Activated CD4-positive, alpha-beta T cell treated with anti-CD3 and anti-CD28 coated beads, Interleukin-2, Interleukin-4, amounts not matched to agents 100 ng/mL and 50 ng/mL, durations not matched to agents 16 hours and 8 hours (primary cell): Measurements from ENCODE around the gene SLC12A3.
"Not testable (repeated sequence)": the region's sequence is repeated elsewhere in the genome, so short reads cannot be mapped to it uniquely, and the experiment has no call there.

Experiments used
- DNase-seq: peaks from one replicate; pipeline ENCODE4 v3.0.0-alpha.2; 2020; ENCODE audit warnings: low spot score

Gene SLC12A3

GRCh38 chr16:56921571-56921970 is 56.6 kb downstream of the SLC12A3 start:
- DNase-seq, result no peak

GRCh38 chr16:56923481-56924091 is 58.6 kb downstream of the SLC12A3 start:
- no peak for DNase-seq

- DNase-seq, result no peak
Observed at GRCh38 chr16:56927471-56927870, 62.5 kb downstream of the SLC12A3 start.

GRCh38 chr16:56929639-56930038 is 64.6 kb downstream of the SLC12A3 start:
- DNase-seq, result no peak

- DNase-seq, result no peak
Observed at GRCh38 chr16:56930486-56931270, 65.7 kb downstream of the SLC12A3 start.

- DNase-seq, result no peak
Observed at GRCh38 chr16:56931271-56931891, 66.4 kb downstream of the SLC12A3 start.

GRCh38 chr16:56931892-56932720 is 67.1 kb downstream of the SLC12A3 start, which contains the start of gene HERPUD1:
TSS of gene HERPUD1 (plus strand) at chr16:56932142. CDS start at chr16:56932245, 103 bp downstream.
- peak; percentile 100 for DNase-seq

GRCh38 chr16:56932721-56933619 is 68.0 kb downstream of the SLC12A3 start:
- DNase-seq, result peak; percentile 54

- DNase-seq, result no peak
Observed at GRCh38 chr16:56933828-56934598, 69.0 kb downstream of the SLC12A3 start.

GRCh38 chr16:56934599-56935145 is 69.7 kb downstream of the SLC12A3 start:
- not testable (repeated sequence) for DNase-seq

- DNase-seq, result no peak
Observed at GRCh38 chr16:56935201-56935600, 70.2 kb downstream of the SLC12A3 start.

- no peak for DNase-seq
Observed at GRCh38 chr16:56936491-56936890, 71.5 kb downstream of the SLC12A3 start.

- no peak for DNase-seq
Observed at GRCh38 chr16:56936950-56937349, 71.9 kb downstream of the SLC12A3 start.

GRCh38 chr16:56938664-56939513 is 73.9 kb downstream of the SLC12A3 start:
- DNase-seq, result peak; percentile 88

GRCh38 chr16:56939801-56940200 is 74.8 kb downstream of the SLC12A3 start:
- no peak for DNase-seq

- DNase-seq, result no peak
Observed at GRCh38 chr16:56941092-56941491, 76.1 kb downstream of the SLC12A3 start.

- DNase-seq, result no peak
Observed at GRCh38 chr16:56941856-56942331, 76.9 kb downstream of the SLC12A3 start.

- peak; percentile 21 for DNase-seq
Observed at GRCh38 chr16:56943761-56944375, 78.9 kb downstream of the SLC12A3 start.
